Pancreas (tissue), 10 donors: Measurements from ENCODE around the gene TMED8. TPM values are rescaled to one million over a fixed set of nuclear protein-coding genes. Genes with fewer than 3 reads are reported as not detected.

ENCODE experiments used
- ATAC-seq, 4 donors: fragments of 200-7000 bp; cut with Tn5 transposase; one replicate each; pipeline versions ENCODE4 v1.8.0 to v1.9.1; 2020; ENCODE audit warnings: mild to moderate bottlenecking in 4 of 4, moderate library complexity in 4 of 4
- DNase-seq, 6 donors: peaks; one replicate each; pipeline ENCODE4 v3.0.0-alpha.2; 2020
- FAIRE-seq: peaks from 2 replicates; lab custom pipeline; 2012; peaks lifted over from hg19 to GRCh38; lab: Jason Lieb, UNC
- H3K27ac ChIP-seq, 4 donors: fragments of 200-600 bp; sonication (generic); 1 replicate in 3 of 4; 2 replicates in 1 of 4; pipeline versions ENCODE4 v1.5.0 to v1.8.0; 2020
- H3K27me3 ChIP-seq, 4 donors: fragments of 200-600 bp; one replicate each; pipeline ENCODE4 v1.8.0; 2021
- H3K36me3 ChIP-seq, 3 donors: fragments of 200-600 bp; sonication (generic) in 1 of 3; one replicate each; pipeline versions ENCODE4 v1.5.0 to v1.8.0; 2020 to 2021
- H3K4me1 ChIP-seq, 3 donors: fragments of 200-600 bp; one replicate each; pipeline ENCODE4 v1.8.0; 2021
- H3K4me3 ChIP-seq, 4 donors: fragments of 200-600 bp; sonication (generic) in 2 of 4; one replicate each; pipeline versions ENCODE4 v1.5.0 to v1.8.0; 2020 to 2021
- H3K9me3 ChIP-seq, 4 donors: fragments of 200-600 bp; one replicate each; pipeline ENCODE4 v1.8.0; 2021
- CTCF ChIP-seq, 4 donors: fragments of 200-600 bp; sonication (generic) in 3 of 4; IDR thresholded peaks; one replicate each; pipeline versions ENCODE4 v1.5.0 to v1.8.0; 2021; ENCODE audit warnings: antibody characterized with exemption in 4 of 4
- WGBS, 2 donors: extraction: QIAGEN DNeasy Blood & Tissue Kit; methylation state at CpG; one replicate each; pipeline ENCODE4 v1.1.7; 2013; 5-methylcytosine and 5-hydroxymethylcytosine counted together
- intact Hi-C, 3 donors: fragments of 100-400 bp; cut with DNase I; formaldehyde crosslinking; loops; one replicate each; pipeline versions ENCODE4 v1.11.1 to v1.14.2; 2022
- polyA plus RNA-seq, 2 donors: library from polyadenylated mRNA; stranded (reverse); fragments of 200-250 nt; gene quantifications; one replicate each; pipeline ENCODE4 v1.2.3, GENCODE V29; 2013
- total RNA-seq, 6 donors: library from RNA; stranded (reverse); fragmentation: NEBNext Ultra II Directional in 4 of 6; extraction: Animal tissue kit (Norgen Biotek cat#: 25700) in 4 of 6; gene quantifications; one replicate each; pipeline versions ENCODE4 v1.2.1 to v1.2.4, GENCODE V29; 2021 to 2023
- donor health status: healthy with polysubstance abuse.
- donor health status: DM: no; HTN: no; CAD: no; lungs with moderate emphysema.
- donor health status: DM: no; HTN: no; CAD: no.
- donor health status: control.
- donor health status: control.
- donor health status: Bipolar disorder and iron deficiency.
- donor health status: DM: yes; HTN: yes; CAD: no.
- donor health status: DM: no; HTN: no; CAD: no.
- donor health status: DM: no; HTN: no; CAD: no.
- donor health status: DM: yes; HTN: yes; CAD: no.

Gene TMED8
- total and polyA plus RNA-seq, 8 donors, result 2.7 to 9.6 (median 5.8) TPM

- FAIRE-seq, result no peak
- Histone ChIP-seq H3K27ac (no peak overlapping the region), H3K9me3 (no peaks in the 10 kb centered on the region), H3K36me3 (no peaks in the 10 kb centered on the region), H3K4me1 (no peaks in the 10 kb centered on the region), H3K27me3 (no peaks in the 10 kb centered on the region), H3K4me3 (no peak overlapping the region)
- intact Hi-C loops, result no loop called here
- no peak for ATAC-seq
- WGBS, 2 donors, result 81 to 82% methylated on average over 4 of the region's 4 CpGs
- TF ChIP-seq CTCF (IDR thresholded peaks at IDR 0.05), result no peak
- no peak for DNase-seq
Measured at GRCh38 chr14:77305696-77306095, 71.2 kb downstream of the TMED8 start.

GRCh38 chr14:77303417-77304156 lies 73.3 kb downstream of the TMED8 start:
- FAIRE-seq (no peak), DNase-seq (no peak), ATAC-seq (peak; percentile 38 to 91 (median 78))
- TF ChIP-seq CTCF (IDR thresholded peaks at IDR 0.05), result no peak
- 54 to 63% methylated on average over 4 of the region's 4 CpGs for WGBS, 2 donors
- no peaks in the 10 kb centered on the region for H3K27me3 ChIP-seq
- H3K4me3 ChIP-seq, result no peak overlapping the region
- H3K27ac ChIP-seq, result peak overlapping the region in 2 of 4 donors; percentile 62 to 65
- no peaks in the 10 kb centered on the region for H3K9me3 ChIP-seq
- no peaks in the 10 kb centered on the region for H3K4me1 ChIP-seq
- H3K36me3 ChIP-seq, result no peaks in the 10 kb centered on the region
- intact Hi-C loops, result no loop called here

- ATAC-seq (peak; percentile 38 to 86 (median 70)), FAIRE-seq (no peak), DNase-seq (no peak)
- no peak for TF ChIP-seq CTCF (IDR thresholded peaks at IDR 0.05)
- no peaks in the 10 kb centered on the region for H3K27me3 ChIP-seq
- intact Hi-C loops, result no loop called here
- no peak overlapping the region for H3K4me3 ChIP-seq
- no peaks in the 10 kb centered on the region for H3K36me3 ChIP-seq
- H3K27ac ChIP-seq, result peak overlapping the region in 2 of 4 donors; percentile 62 to 65
- 93 to 98% methylated on average over 5 of the region's 5 CpGs for WGBS, 2 donors
- no peaks in the 10 kb centered on the region for H3K9me3 ChIP-seq
- H3K4me1 ChIP-seq, result no peaks in the 10 kb centered on the region
Measured at GRCh38 chr14:77302926-77303325, 74.0 kb downstream of the TMED8 start.

- no peak overlapping the region for H3K27ac ChIP-seq
- no peaks in the 10 kb centered on the region for H3K27me3 ChIP-seq
- WGBS, 2 donors, result 37 to 41% methylated on average over 10 of the region's 10 CpGs
- peak in 3 of 4 donors; percentile 47 to 53 (median 50) for TF ChIP-seq CTCF (IDR thresholded peaks at IDR 0.05)
- intact Hi-C loops, result no loop called here
- ATAC-seq, result peak; percentile 64 to 85 (median 72)
- no peaks in the 10 kb centered on the region for H3K9me3 ChIP-seq
- peak in 5 of 6 donors; percentile 57 to 78 (median 60) for DNase-seq
- H3K4me1 ChIP-seq, result no peaks in the 10 kb centered on the region
- peaks cover 0 to 2% (median 0%) of the 10 kb centered on the region in 3 donors for H3K36me3 ChIP-seq
- FAIRE-seq, result no peak
- no peak overlapping the region for H3K4me3 ChIP-seq
Measured at GRCh38 chr14:77301103-77301502, 75.8 kb downstream of the TMED8 start.

GRCh38 chr14:77299771-77300170 lies 77.1 kb downstream of the TMED8 start:
- Histone ChIP-seq H3K36me3 (peaks cover 0 to 8% (median 0%) of the 10 kb centered on the region in 3 donors), H3K4me1 (no peaks in the 10 kb centered on the region), H3K9me3 (no peaks in the 10 kb centered on the region), H3K4me3 (no peak overlapping the region), H3K27me3 (no peaks in the 10 kb centered on the region), H3K27ac (no peak overlapping the region)
- no peak for FAIRE-seq
- DNase-seq, result no peak
- peak in 1 of 4 donors; percentile 24 for ATAC-seq
- no peak for TF ChIP-seq CTCF (IDR thresholded peaks at IDR 0.05)
- intact Hi-C loops, result no loop called here
- 63 to 65% methylated on average over 4 of the region's 4 CpGs for WGBS, 2 donors
